Right atrium auricular region (tissue), 2 donors: Measurements from ENCODE around the gene PCDHGB5. TPM values are rescaled to one million over a fixed set of nuclear protein-coding genes. Genes with fewer than 3 reads are reported as not detected.
A peak's percentile ranks its signal among the peaks of the same experiment; 100 is the strongest.
"Not testable (repeated sequence)": the region's sequence is repeated elsewhere in the genome, so short reads cannot be mapped to it uniquely, and the experiment has no call there.

Source experiments
- DNase-seq: peaks from one replicate; pipeline ENCODE4 v3.0.0-alpha.2; 2019; ENCODE audit warnings: low spot score
- H3K27ac ChIP-seq, 2 donors: fragments of 200-600 bp; sonication (generic); 1 replicate in 1 of 2; 2 replicates in 1 of 2; pipeline ENCODE4 v1.5.1; 2016 to 2019
- H3K27me3 ChIP-seq, 2 donors: fragments of 200-600 bp; sonication (generic); one replicate each; pipeline versions ENCODE4 v1.5.1 to v1.6.0; 2017 to 2019
- H3K36me3 ChIP-seq: fragments of 200-600 bp; sonication (generic); one replicate; pipeline ENCODE4 v1.5.1; 2016
- H3K4me1 ChIP-seq, 2 donors: fragments of 200-600 bp; sonication (generic); one replicate each; pipeline versions ENCODE4 v1.5.1 to v1.6.0; 2017 to 2019
- H3K4me3 ChIP-seq, 2 donors: fragments of 200-600 bp; sonication (generic); 1 replicate in 1 of 2; 2 replicates in 1 of 2; pipeline ENCODE4 v1.5.1; 2017 to 2019; ENCODE audit warnings: mild to moderate bottlenecking in 1 of 2, moderate library complexity in 1 of 2
- H3K9me3 ChIP-seq, 2 donors: fragments of 200-600 bp; sonication (generic); one replicate each; pipeline ENCODE4 v1.5.1; 2019
- CTCF ChIP-seq, 2 donors: fragments of 200-600 bp; sonication (generic); IDR thresholded peaks; one replicate each; pipeline ENCODE4 v1.5.1; 2019; ENCODE audit warnings: antibody characterized with exemption in 2 of 2
- total RNA-seq, 2 donors: library from RNA; depleted of rRNA; stranded (reverse); fragments of >200 nt; gene quantifications; one replicate each; pipeline ENCODE4 v1.1.0, GENCODE V29; 2016

PCDHGB5 gene
- total RNA-seq, 2 donors from 2014 or later, result 9.7 TPM

DNA sequence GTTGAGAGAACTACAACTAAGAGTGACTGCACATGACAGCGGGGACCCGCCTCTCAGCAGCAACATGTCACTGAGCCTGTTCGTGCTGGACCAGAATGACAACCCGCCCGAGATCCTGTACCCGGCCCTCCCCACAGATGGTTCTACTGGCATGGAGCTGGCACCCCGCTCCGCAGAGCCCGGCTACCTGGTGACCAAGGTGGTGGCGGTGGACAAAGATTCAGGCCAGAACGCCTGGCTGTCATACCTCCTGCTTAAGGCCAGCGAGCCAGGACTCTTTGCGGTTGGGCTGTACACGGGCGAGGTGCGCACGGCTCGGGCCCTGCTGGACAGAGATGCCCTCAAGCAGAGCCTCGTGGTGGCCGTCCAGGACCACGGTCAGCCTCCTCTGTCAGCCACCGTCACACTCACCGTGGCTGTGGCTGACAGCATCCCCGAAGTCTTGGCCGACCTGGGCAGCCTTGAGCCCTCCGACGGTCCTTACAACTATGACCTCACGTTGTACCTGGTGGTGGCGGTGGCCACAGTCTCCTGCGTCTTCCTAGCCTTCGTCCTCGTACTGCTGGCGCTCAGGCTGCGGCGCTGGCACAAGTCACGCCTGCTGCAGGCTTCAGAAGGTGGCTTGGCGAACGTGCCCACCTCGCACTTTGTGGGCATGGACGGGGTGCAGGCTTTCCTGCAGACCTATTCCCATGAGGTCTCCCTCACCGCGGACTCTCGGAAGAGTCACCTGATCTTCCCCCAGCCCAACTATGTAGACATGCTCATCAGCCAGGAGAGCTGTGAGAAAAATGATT, 13.1 kb upstream of the PCDHGB5 start:
- no peak for DNase-seq
- Histone ChIP-seq H3K27me3 (no peaks in the 10 kb centered on the region), H3K4me1 (peaks cover 0 to 4% of the 10 kb centered on the region in 2 donors), H3K36me3 (peaks cover 4% of the 10 kb centered on the region), H3K27ac (no peak overlapping the region), H3K9me3 (peaks cover 6 to 91% of the 10 kb centered on the region in 2 donors), H3K4me3 (no peak overlapping the region)
- no peak for TF ChIP-seq CTCF (IDR thresholded peaks at IDR 0.05)

GRCh38 chr5:141387557-141388311, 10.0 kb upstream of the PCDHGB5 start, which contains the start of gene PCDHGB4:
TSS of gene PCDHGB4 (plus strand) at chr5:141387698. CDS start at chr5:141387885, 187 bp downstream.
- H3K36me3 ChIP-seq, H3K27ac ChIP-seq, DNase-seq, H3K4me1 ChIP-seq, H3K27me3 ChIP-seq: not testable (repeated sequence)
- peak; percentile 42 to 70 for TF ChIP-seq CTCF (IDR thresholded peaks at IDR 0.05)
- H3K9me3 ChIP-seq, result peaks cover 10 to 94% of the 10 kb centered on the region in 2 donors
- peak within 1 kb of the TSS; percentile 33 to 39 for H3K4me3 ChIP-seq

DNA sequence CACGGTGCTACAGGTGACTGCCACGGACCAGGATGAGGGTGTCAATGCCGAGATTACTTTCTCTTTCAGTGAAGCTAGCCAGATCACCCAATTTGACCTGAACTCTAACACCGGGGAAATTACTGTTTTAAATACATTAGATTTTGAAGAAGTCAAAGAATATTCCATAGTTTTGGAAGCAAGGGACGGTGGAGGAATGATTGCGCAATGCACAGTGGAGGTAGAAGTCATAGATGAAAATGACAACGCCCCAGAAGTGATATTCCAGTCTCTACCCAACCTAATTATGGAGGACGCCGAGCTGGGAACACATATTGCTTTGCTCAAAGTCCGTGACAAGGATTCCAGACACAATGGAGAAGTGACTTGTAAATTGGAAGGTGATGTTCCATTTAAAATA, 9.1 kb upstream of the PCDHGB5 start:
- H3K36me3 ChIP-seq, result peaks cover 7% of the 10 kb centered on the region
- TF ChIP-seq CTCF (IDR thresholded peaks at IDR 0.05), result no peak
- DNase-seq, result no peak
- no peak overlapping the region for H3K27ac ChIP-seq
- H3K9me3 ChIP-seq, result peaks cover 10 to 94% of the 10 kb centered on the region in 2 donors
- H3K4me1 ChIP-seq, result no peaks in the 10 kb centered on the region
- no peak overlapping the region for H3K4me3 ChIP-seq
- no peaks in the 10 kb centered on the region for H3K27me3 ChIP-seq

DNA sequence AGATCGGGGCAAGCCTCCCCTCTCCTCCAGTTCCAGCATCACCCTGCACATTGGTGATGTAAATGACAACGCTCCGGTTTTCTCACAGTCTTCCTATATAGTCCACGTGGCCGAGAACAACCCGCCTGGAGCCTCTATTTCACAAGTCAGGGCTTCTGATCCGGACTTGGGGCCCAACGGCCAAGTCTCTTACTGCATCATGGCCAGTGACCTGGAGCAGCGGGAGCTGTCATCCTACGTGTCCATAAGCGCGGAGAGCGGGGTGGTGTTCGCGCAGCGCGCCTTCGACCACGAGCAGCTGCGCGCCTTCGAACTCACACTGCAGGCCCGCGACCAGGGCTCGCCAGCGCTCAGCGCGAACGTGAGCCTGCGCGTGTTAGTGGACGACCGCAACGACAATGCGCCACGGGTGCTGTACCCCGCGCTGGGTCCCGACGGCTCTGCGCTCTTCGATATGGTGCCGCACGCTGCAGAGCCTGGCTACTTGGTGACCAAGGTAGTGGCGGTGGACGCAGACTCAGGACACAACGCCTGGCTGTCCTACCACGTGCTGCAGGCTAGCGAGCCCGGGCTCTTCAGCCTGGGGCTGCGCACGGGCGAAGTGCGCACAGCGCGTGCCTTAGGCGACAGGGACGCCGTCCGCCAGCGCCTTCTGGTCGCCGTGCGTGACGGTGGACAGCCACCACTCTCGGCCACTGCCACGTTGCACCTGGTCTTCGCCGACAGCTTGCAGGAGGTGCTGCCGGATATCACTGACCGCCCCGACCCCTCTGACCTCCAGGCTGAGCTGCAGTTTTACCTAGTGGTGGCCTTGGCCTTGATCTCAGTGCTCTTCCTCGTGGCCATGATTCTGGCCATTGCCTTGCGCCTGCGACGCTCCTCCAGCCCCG, 8.3 kb upstream of the PCDHGB5 start:
- H3K9me3 ChIP-seq, result peaks cover 10 to 94% of the 10 kb centered on the region in 2 donors

More for the DNA sequence above, 8.3 kb upstream of the PCDHGB5 start:
- Histone ChIP-seq H3K36me3 (peaks cover 7% of the 10 kb centered on the region), H3K4me3 (no peak overlapping the region), H3K27me3 (no peaks in the 10 kb centered on the region), H3K27ac (no peak overlapping the region), H3K4me1 (no peaks in the 10 kb centered on the region)
- TF ChIP-seq CTCF (IDR thresholded peaks at IDR 0.05), result no peak
- no peak for DNase-seq
